ENCODE results near the gene CDR2. TPM values are rescaled to one million over a fixed set of nuclear protein-coding genes. Genes with fewer than 3 reads are reported as not detected.

CDR2 gene
- total RNA-seq, 1 experiment from 2014 or later, result 29.3 TPM

- Histone ChIP-seq H3K27me3 (ENCODE audit: insufficient read depth, low read depth) (no peaks in the 10 kb centered on the region), H3K9me2 (ENCODE audit: insufficient read depth) (no peaks in the 10 kb centered on the region), H3K27ac (no peak overlapping the region), H3K36me3 (ENCODE audit: low read depth) (0 out of 2 replicates have a peak, but pooled peaks cover 9% of the 10 kb centered on the region), H3F3A (ENCODE audit: insufficient read depth, low read depth) (peaks cover 13% of the 10 kb centered on the region; the same call in 1 of the 2 replicates), H3K4me2 (no peak overlapping the region), H3K4me1 (replicated peaks; ENCODE audit: insufficient read depth) (no peaks in the 10 kb centered on the region), H3K79me2 (ENCODE audit: low read depth) (no peaks in the 10 kb centered on the region; the same call in 1 of the 2 replicates), H4K20me1 (ENCODE audit: insufficient read depth) (peaks cover 17% of the 10 kb centered on the region), H2AFZ (no peak overlapping the region), H3K9me3 (ENCODE audit: insufficient read depth, low read depth) (no peaks in the 10 kb centered on the region), H3K4me3 (no peak overlapping the region)
- BruUV-seq (replicated peaks), result no TSS peak
- TF ChIP-seq EZH2 (IDR thresholded peaks at IDR 0.05; ENCODE audit: low read depth), result no peak
- TF ChIP-seq CTCF (conservative IDR thresholded peaks at IDR 0.05), result peak; percentile 77
- intact Hi-C loops (cut with micrococcal nuclease; ENCODE audit: unreplicated experiment), result no loop called here
- POLR2A ChIA-PET (ENCODE audit: unreplicated experiment), result interaction anchor here (0.6 kb wide), 1 partner anchor 34 kb away, joined by 3 read pairs; no protein-coding TSS in a partner anchor
- CTCF ChIA-PET, result interaction anchor here (0.6 to 1.1 kb wide), 3 partner anchors 31 to 1088 kb away, joined by 3 to 9 read pairs (median 5); no protein-coding TSS in a partner anchor
- peak in 1 of 2 experiments; percentile 61 for DNase-seq
Measured at GRCh38 chr16:22318690-22319358, 55.6 kb downstream of the CDR2 start.

DNA sequence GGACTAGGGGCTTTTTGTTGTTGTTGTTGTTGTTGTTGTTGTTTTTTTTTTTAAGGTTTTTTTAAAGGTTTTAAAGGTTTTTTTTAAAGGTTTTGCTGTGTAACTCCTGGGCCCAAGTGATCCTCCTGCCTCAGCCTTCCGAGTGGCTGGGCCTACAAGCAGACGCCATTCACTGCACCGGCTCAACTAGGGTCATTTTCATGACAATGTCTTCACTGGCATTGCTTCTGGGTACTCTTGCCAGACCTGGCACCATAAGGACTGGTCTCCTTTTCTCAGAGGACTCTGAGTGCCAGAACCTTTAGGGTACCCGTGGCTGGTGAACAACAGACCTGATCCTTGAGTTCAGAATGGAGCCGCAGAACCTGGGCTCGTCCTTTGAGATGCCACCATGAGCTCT lies 56.8 kb downstream of the CDR2 start:
- Histone ChIP-seq H3K4me2 (no peak overlapping the region), H3K27me3 (ENCODE audit: insufficient read depth, low read depth) (no peaks in the 10 kb centered on the region), H3K4me3 (no peak overlapping the region), H3K27ac (no peak overlapping the region), H3F3A (ENCODE audit: insufficient read depth, low read depth) (peaks cover 13% of the 10 kb centered on the region; the same call in 1 of the 2 replicates), H3K9me2 (ENCODE audit: insufficient read depth) (no peaks in the 10 kb centered on the region), H3K79me2 (ENCODE audit: low read depth) (no peaks in the 10 kb centered on the region; the same call in 1 of the 2 replicates), H3K4me1 (replicated peaks; ENCODE audit: insufficient read depth) (no peaks in the 10 kb centered on the region), H4K20me1 (ENCODE audit: insufficient read depth) (peaks cover 17% of the 10 kb centered on the region), H3K36me3 (ENCODE audit: low read depth) (0 out of 2 replicates have a peak, but pooled peaks cover 9% of the 10 kb centered on the region), H3K9me3 (ENCODE audit: insufficient read depth, low read depth) (no peaks in the 10 kb centered on the region), H2AFZ (no peak overlapping the region)
- BruUV-seq (replicated peaks), result no TSS peak
- intact Hi-C loops (cut with micrococcal nuclease; ENCODE audit: unreplicated experiment), result no loop called here
- ChIA-PET POLR2A (ENCODE audit: unreplicated experiment) (no interaction called here), CTCF (interaction anchor here (0.7 kb wide), 1 partner anchor 89 kb away, joined by 5 read pairs; no protein-coding TSS in a partner anchor)
- no peak for TF ChIP-seq EZH2 (IDR thresholded peaks at IDR 0.05; ENCODE audit: low read depth)
- TF ChIP-seq CTCF (conservative IDR thresholded peaks at IDR 0.05), result no peak
- no peak for DNase-seq

DNA sequence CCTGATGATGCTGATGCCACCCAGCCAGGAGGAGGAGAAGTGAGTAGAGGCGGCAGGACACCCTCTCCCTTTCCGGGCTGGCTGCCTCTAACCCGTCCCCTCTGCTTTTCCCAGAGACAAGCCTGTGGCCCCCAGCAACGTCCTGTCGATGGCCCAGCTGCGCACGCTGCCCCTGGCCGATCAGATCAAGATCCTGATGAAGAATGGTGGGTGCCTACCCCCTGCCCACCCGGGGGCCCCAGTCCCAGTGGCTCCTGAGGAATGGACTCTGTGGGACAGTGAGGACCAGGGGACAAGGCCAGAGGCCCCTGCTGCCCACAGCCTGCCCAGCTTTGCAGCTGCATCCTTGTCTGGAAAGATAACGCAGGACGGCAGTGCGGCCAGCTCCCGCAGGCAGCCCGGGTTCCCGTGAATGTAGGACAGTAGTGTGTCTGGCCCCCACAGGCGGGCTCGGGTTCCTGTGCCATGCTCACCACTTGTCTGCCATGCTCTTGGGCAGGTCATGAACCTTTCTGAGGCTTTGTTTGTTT lies 57.4 kb downstream of the CDR2 start:
- Histone ChIP-seq H3K4me1 (replicated peaks; ENCODE audit: insufficient read depth) (no peaks in the 10 kb centered on the region), H3K9me2 (ENCODE audit: insufficient read depth) (no peaks in the 10 kb centered on the region), H3F3A (ENCODE audit: insufficient read depth, low read depth) (peaks cover 13% of the 10 kb centered on the region; the same call in 1 of the 2 replicates), H3K27me3 (ENCODE audit: insufficient read depth, low read depth) (no peaks in the 10 kb centered on the region), H4K20me1 (ENCODE audit: insufficient read depth) (peaks cover 14% of the 10 kb centered on the region), H3K27ac (no peak overlapping the region), H3K36me3 (ENCODE audit: low read depth) (0 out of 2 replicates have a peak, but pooled peaks cover 9% of the 10 kb centered on the region), H3K79me2 (ENCODE audit: low read depth) (no peaks in the 10 kb centered on the region; the same call in 1 of the 2 replicates), H2AFZ (no peak overlapping the region), H3K9me3 (ENCODE audit: insufficient read depth, low read depth) (no peaks in the 10 kb centered on the region), H3K4me3 (no peak overlapping the region), H3K4me2 (no peak overlapping the region)
- no TSS peak for BruUV-seq (replicated peaks)
- no peak for TF ChIP-seq CTCF (conservative IDR thresholded peaks at IDR 0.05)
- no peak for TF ChIP-seq EZH2 (IDR thresholded peaks at IDR 0.05; ENCODE audit: low read depth)
- intact Hi-C loops (cut with micrococcal nuclease; ENCODE audit: unreplicated experiment), result no loop called here
- ChIA-PET CTCF (no interaction called here), POLR2A (ENCODE audit: unreplicated experiment) (no interaction called here)
- DNase-seq, result no peak
